HEK293 (cell line): ENCODE measurements around the gene PLAAT5.
A peak's percentile ranks its signal among the peaks of the same experiment; 100 is the strongest.

ENCODE experiments used
- CTCF ChIA-PET: fragments of 350-600 bp; formaldehyde crosslinking; extraction: SDS; loops from one replicate; lab custom pipeline; 2021; ENCODE audit warnings: antibody characterized with exemption; lab: Yijun Ruan, JAX
- POLR2A ChIA-PET: fragments of 300-600 bp; formaldehyde crosslinking; extraction: SDS; loops from one replicate; lab custom pipeline; 2020; ENCODE audit warnings: antibody characterized with exemption, inconsistent platforms; lab: Yijun Ruan, JAX
- H3K27ac ChIP-seq: fragments of 200-500 bp; sonication (Bioruptor generic); 2 replicates; pipeline ENCODE4 v1.5.1; 2014; ENCODE audit warnings: low read depth, low read length, control low read depth, inconsistent platforms; ENCODE audit errors: extremely low read depth
- H3K36me3 ChIP-seq, 2 experiments: fragments of 200-500 bp in 1 of 2; sonication (Bioruptor generic) in 1 of 2; 1 replicate in 1 of 2; 2 replicates in 1 of 2; pipeline ENCODE4 v1.5.1; 2014 to 2017; ENCODE audit warnings: inconsistent platforms in 2 of 2, low read length in 2 of 2; ENCODE audit not compliant: control insufficient read depth in 2 of 2, insufficient read depth in 1 of 2
- H3K4me1 ChIP-seq: fragments of 200-500 bp; sonication (Bioruptor generic); 2 replicates; pipeline ENCODE4 v1.5.1; 2014; ENCODE audit warnings: mild to moderate bottlenecking, low read length, inconsistent platforms; ENCODE audit not compliant: control insufficient read depth, insufficient read depth
- H3K4me3 ChIP-seq: 2 replicates; pipeline ENCODE4 v1.5.1; 2011; ENCODE audit warnings: low read depth, mild to moderate bottlenecking, control low read depth, low read length, moderate library complexity
- H3K9me3 ChIP-seq: fragments of 200-500 bp; sonication (Bioruptor generic); 2 replicates; pipeline ENCODE4 v1.5.1; 2014; ENCODE audit warnings: low read depth, low read length, inconsistent platforms; ENCODE audit not compliant: control insufficient read depth, insufficient read depth
- BCL6B ChIP-seq: fragments of 450-650 bp; formaldehyde crosslinking; IDR thresholded peaks from 2 replicates; pipeline ENCODE4 v1.5.1; 2017; ENCODE audit warnings: missing biosample characterization, missing genetic modification characterization
- FEZF1 ChIP-seq: fragments of 450-650 bp; formaldehyde crosslinking; IDR thresholded peaks from 2 replicates; pipeline ENCODE4 v1.5.1; 2016; ENCODE audit warnings: missing biosample characterization, missing genetic modification characterization
- HOXD13 ChIP-seq: sonication (generic); formaldehyde crosslinking; IDR thresholded peaks from 2 replicates; pipeline ENCODE4 v1.8.0; 2022; ENCODE audit warnings: missing genetic modification reagents, borderline replicate concordance
- KLF7 ChIP-seq: fragments of 450-650 bp; formaldehyde crosslinking; IDR thresholded peaks from 2 replicates; pipeline ENCODE4 v1.5.1; 2016; ENCODE audit warnings: missing biosample characterization, missing genetic modification characterization, borderline replicate concordance
- KLF8 ChIP-seq: fragments of 450-650 bp; formaldehyde crosslinking; IDR thresholded peaks from 2 replicates; pipeline ENCODE4 v1.5.1; 2016; ENCODE audit warnings: missing biosample characterization, missing genetic modification characterization
- TSHZ1 ChIP-seq: fragments of 450-650 bp; formaldehyde crosslinking; IDR thresholded peaks from 2 replicates; pipeline ENCODE4 v1.5.1; 2016; ENCODE audit warnings: missing biosample characterization, missing genetic modification characterization, borderline replicate concordance
- ZEB2 ChIP-seq: fragments of 450-650 bp; formaldehyde crosslinking; IDR thresholded peaks from 2 replicates; pipeline ENCODE4 v1.5.1; 2016; ENCODE audit warnings: missing biosample characterization, missing genetic modification characterization
- ZIC2 ChIP-seq: fragments of 450-650 bp; formaldehyde crosslinking; IDR thresholded peaks from 2 replicates; pipeline ENCODE4 v1.5.1; 2016; ENCODE audit warnings: missing biosample characterization, missing genetic modification characterization
- ZNF140 ChIP-seq: fragments of 450-650 bp; formaldehyde crosslinking; IDR thresholded peaks from 2 replicates; pipeline ENCODE4 v1.5.1; 2016; ENCODE audit warnings: missing biosample characterization, missing genetic modification characterization
- ZNF148 ChIP-seq: fragments of 450-650 bp; formaldehyde crosslinking; IDR thresholded peaks from 2 replicates; pipeline ENCODE4 v1.5.0; 2017; ENCODE audit warnings: missing biosample characterization, missing genetic modification characterization, borderline replicate concordance
- ZNF155 ChIP-seq: fragments of 450-650 bp; formaldehyde crosslinking; IDR thresholded peaks from 2 replicates; pipeline ENCODE4 v1.5.1; 2016; ENCODE audit warnings: missing biosample characterization, missing genetic modification characterization
- ZNF202 ChIP-seq: fragments of 450-650 bp; formaldehyde crosslinking; IDR thresholded peaks from 2 replicates; pipeline ENCODE4 v1.5.1; 2016; ENCODE audit warnings: missing biosample characterization, missing genetic modification characterization, borderline replicate concordance
- ZNF221 ChIP-seq: fragments of 450-650 bp; formaldehyde crosslinking; IDR thresholded peaks from 2 replicates; pipeline ENCODE4 v1.5.1; 2017; ENCODE audit warnings: missing biosample characterization, missing genetic modification characterization, borderline replicate concordance
- ZNF335 ChIP-seq: fragments of 450-650 bp; formaldehyde crosslinking; conservative IDR thresholded peaks from 2 replicates; pipeline ENCODE4 v1.5.1; 2016; ENCODE audit warnings: missing biosample characterization, missing genetic modification characterization
- ZNF391 ChIP-seq: fragments of 450-650 bp; formaldehyde crosslinking; IDR thresholded peaks from 2 replicates; pipeline ENCODE4 v1.5.1; 2016; ENCODE audit warnings: low read depth, missing biosample characterization, missing genetic modification characterization, borderline replicate concordance
- ZNF416 ChIP-seq: fragments of 450-650 bp; formaldehyde crosslinking; IDR thresholded peaks from 2 replicates; pipeline ENCODE4 v1.5.1; 2016; ENCODE audit warnings: missing biosample characterization, missing genetic modification characterization
- ZNF529 ChIP-seq: fragments of 450-650 bp; formaldehyde crosslinking; IDR thresholded peaks from 2 replicates; pipeline ENCODE4 v1.5.1; 2017; ENCODE audit warnings: missing genetic modification characterization, missing biosample characterization; ENCODE audit not compliant: insufficient replicate concordance
- ZNF530 ChIP-seq: fragments of 450-650 bp; formaldehyde crosslinking; IDR thresholded peaks from 2 replicates; pipeline ENCODE4 v1.5.1; 2016; ENCODE audit warnings: low read depth, missing biosample characterization, missing genetic modification characterization
- ZNF544 ChIP-seq: fragments of 450-650 bp; formaldehyde crosslinking; IDR thresholded peaks from 2 replicates; pipeline ENCODE4 v1.5.0; 2017; ENCODE audit warnings: missing biosample characterization, missing genetic modification characterization
- ZNF664 ChIP-seq: fragments of 450-650 bp; formaldehyde crosslinking; IDR thresholded peaks from 2 replicates; pipeline ENCODE4 v1.5.1; 2016; ENCODE audit warnings: missing biosample characterization, missing genetic modification characterization
- ZNF707 ChIP-seq: fragments of 450-650 bp; formaldehyde crosslinking; IDR thresholded peaks from 2 replicates; pipeline ENCODE4 v1.5.1; 2016; ENCODE audit warnings: missing biosample characterization, missing genetic modification characterization
- ZNF791 ChIP-seq: fragments of 450-650 bp; formaldehyde crosslinking; IDR thresholded peaks from 2 replicates; pipeline ENCODE4 v1.5.1; 2016; ENCODE audit warnings: missing biosample characterization, missing genetic modification characterization
- ZNF843 ChIP-seq: fragments of 450-650 bp; formaldehyde crosslinking; IDR thresholded peaks from 2 replicates; pipeline ENCODE4 v1.5.1; 2016; ENCODE audit warnings: missing biosample characterization, missing genetic modification characterization
- ZSCAN4 ChIP-seq: fragments of 450-650 bp; formaldehyde crosslinking; IDR thresholded peaks from 2 replicates; pipeline ENCODE4 v1.5.1; 2017; ENCODE audit warnings: missing biosample characterization, missing genetic modification characterization

Gene PLAAT5

GRCh38 chr11:63470311-63470710, 20.7 kb downstream of the PLAAT5 start (continued):
- no peak for TF ChIP-seq ZSCAN4

- no peaks in the 10 kb centered on the region for H3K36me3 ChIP-seq
- no peaks in the 10 kb centered on the region for H3K4me1 ChIP-seq
- POLR2A ChIA-PET: no interaction called here
- H3K27ac ChIP-seq: no peak overlapping the region
- no peaks in the 10 kb centered on the region for H3K9me3 ChIP-seq
- no peak overlapping the region for H3K4me3 ChIP-seq
- CTCF ChIA-PET: interaction anchor here (0.6 to 1.4 kb wide), 3 partner anchors 17 to 407 kb away, joined by 3 to 4 read pairs (median 4); no protein-coding TSS in a partner anchor
- TF ChIP-seq ZNF843 (tag by site-specific recombination) (no peak), ZNF221 (tag by site-specific recombination) (no peak), ZNF529 (tag by site-specific recombination) (no peak), ZEB2 (tag by site-specific recombination) (no peak), ZNF140 (no peak), ZNF791 (tag by site-specific recombination) (no peak), ZNF148 (no peak), ZNF416 (tag by site-specific recombination) (no peak), ZNF544 (tag by site-specific recombination) (no peak), KLF8 (no peak), BCL6B (tag by site-specific recombination) (no peak), ZNF155 (tag by site-specific recombination) (no peak), FEZF1 (no peak)
- TF ChIP-seq, all 188 proteins: peak for 0
Observed at GRCh38 chr11:63462137-63462536, 28.8 kb downstream of the PLAAT5 start.

- ChIA-PET CTCF (interaction anchor here (0.7 to 1.6 kb wide), 2 partner anchors 19 to 132 kb away, joined by 4 read pairs; no protein-coding TSS in a partner anchor), POLR2A (no interaction called here)
- Histone ChIP-seq H3K36me3 (no peaks in the 10 kb centered on the region), H3K4me3 (no peak overlapping the region), H3K27ac (no peak overlapping the region), H3K4me1 (no peaks in the 10 kb centered on the region), H3K9me3 (no peaks in the 10 kb centered on the region)
- peak; percentile 95 for TF ChIP-seq ZIC2 (tag by site-specific recombination)
- TF ChIP-seq KLF7: no peak
Observed at GRCh38 chr11:63459586-63459985, 31.4 kb downstream of the PLAAT5 start.

- Histone ChIP-seq H3K4me1 (no peaks in the 10 kb centered on the region), H3K36me3 (no peaks in the 10 kb centered on the region), H3K4me3 (no peak overlapping the region), H3K27ac (no peak overlapping the region), H3K9me3 (no peaks in the 10 kb centered on the region)
- ChIA-PET POLR2A (no interaction called here), CTCF (interaction anchor here (0.6 kb wide), 1 partner anchor 21 kb away, joined by 3 read pairs; no protein-coding TSS in a partner anchor)
- TF ChIP-seq HOXD13 (no peak), ZNF335 (tag by site-specific recombination) (no peak), ZNF664 (tag by site-specific recombination) (no peak), ZNF391 (tag by site-specific recombination) (no peak), ZNF530 (tag by site-specific recombination) (no peak), ZNF707 (tag by site-specific recombination) (no peak), ZNF202 (tag by site-specific recombination) (no peak), TSHZ1 (tag by site-specific recombination) (no peak)
Observed at GRCh38 chr11:63448646-63449045, 42.3 kb downstream of the PLAAT5 start.
